Mammary epithelial cell (primary cell): ENCODE results near the gene FGD6.

Experiments used
- CTCF ChIP-seq, 2 donors: IDR thresholded peaks in 1 of 2; conservative IDR thresholded peaks in 1 of 2; 2 replicates each; pipeline ENCODE4 v1.5.1; 2011 to 2012; ENCODE audit warnings: inconsistent platforms in 2 of 2, low read length in 2 of 2, mild to moderate bottlenecking in 2 of 2, control low read depth in 1 of 2, low read depth in 1 of 2; ENCODE audit not compliant: insufficient read depth in 1 of 2; ENCODE audit errors: extremely low read depth in 1 of 2
- EZH2 ChIP-seq: IDR thresholded peaks from 2 replicates; pipeline ENCODE4 v1.6.1; 2012; ENCODE audit warnings: low read length, inconsistent platforms, borderline replicate concordance

GRCh38 chr12:95146769-95147168 lies 70.5 kb downstream of the FGD6 start:
- TF ChIP-seq EZH2 (no peak), CTCF (conservative IDR thresholded peaks at IDR 0.05 in 1 of 2, IDR thresholded peaks at IDR 0.05 in 1 of 2; ENCODE audit: extremely low read depth in 1 of 2, insufficient read depth in 1 of 2, low read depth in 1 of 2, low read length in 2 of 2) (no peak)
